GM12874 (cell line): ENCODE results near the gene SLC40A1.

Source experiments
- CTCF ChIP-seq: IDR thresholded peaks from 2 replicates; pipeline ENCODE4 v1.5.1; 2011; ENCODE audit warnings: low read depth, mild to moderate bottlenecking, control low read depth, low read length, moderate library complexity; ENCODE audit not compliant: insufficient read depth

The SLC40A1 gene

GRCh38 chr2:189553504-189554088 lies 27.0 kb downstream of the SLC40A1 start:
- no peak for TF ChIP-seq CTCF

DNA sequence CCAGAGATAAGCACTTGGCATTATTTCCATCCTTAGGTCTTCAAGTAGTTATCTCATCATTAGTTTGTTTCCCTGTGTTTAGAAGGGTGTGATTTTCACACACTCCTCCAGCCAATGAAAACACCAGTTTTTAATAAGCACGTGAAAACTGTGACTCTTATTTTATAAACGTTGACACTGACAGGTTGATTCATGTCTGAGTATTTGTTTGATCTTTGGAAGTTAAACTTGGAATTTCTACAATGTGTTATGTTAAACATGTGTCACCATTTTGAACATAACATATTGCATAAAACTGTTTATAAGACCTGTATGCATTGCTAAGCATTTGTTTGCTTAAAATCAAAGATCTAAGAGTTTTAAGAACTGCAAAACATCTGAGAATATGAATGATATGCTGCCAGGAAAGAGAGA lies 27.6 kb downstream of the SLC40A1 start:
- no peak for TF ChIP-seq CTCF

- TF ChIP-seq CTCF = no peak
Measured at GRCh38 chr2:189552334-189552990, 28.1 kb downstream of the SLC40A1 start.

DNA sequence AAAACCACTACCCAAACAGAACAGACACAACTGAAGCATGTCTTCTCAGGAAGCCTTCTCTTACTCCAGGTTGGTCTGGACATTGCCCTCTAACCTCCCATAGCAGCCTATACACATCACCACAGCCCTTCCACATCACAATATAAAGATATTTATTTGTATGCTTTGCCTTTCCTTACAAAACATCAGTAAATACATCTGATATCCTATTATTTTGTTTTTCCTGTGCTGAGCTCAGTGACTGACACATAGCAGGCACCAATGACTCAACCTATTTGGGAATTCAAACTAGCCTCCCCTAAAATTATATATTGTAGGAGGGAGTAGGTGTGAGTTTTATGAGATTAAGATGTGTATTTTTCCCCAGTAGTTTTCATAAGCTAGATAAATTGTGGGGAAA lies 28.8 kb downstream of the SLC40A1 start:
- no peak for TF ChIP-seq CTCF

DNA sequence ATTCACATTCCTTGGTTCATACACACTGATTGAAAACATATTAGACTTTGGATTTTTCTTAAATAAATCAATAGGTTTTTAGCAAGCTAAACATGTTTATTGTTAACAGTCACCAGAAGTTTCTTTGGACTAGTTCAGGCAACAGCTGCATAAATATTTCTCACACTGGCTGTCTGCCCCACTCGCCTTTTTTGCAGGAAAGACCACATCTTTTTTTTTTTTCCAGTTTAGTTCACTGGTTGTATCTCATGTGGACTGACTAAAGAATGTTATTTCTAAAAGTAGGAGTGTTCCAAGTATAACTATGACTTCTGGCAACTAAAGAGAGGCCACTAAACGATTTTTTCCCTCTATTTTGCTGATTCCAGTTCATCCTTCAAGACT lies 31.1 kb downstream of the SLC40A1 start:
- TF ChIP-seq CTCF = no peak

DNA sequence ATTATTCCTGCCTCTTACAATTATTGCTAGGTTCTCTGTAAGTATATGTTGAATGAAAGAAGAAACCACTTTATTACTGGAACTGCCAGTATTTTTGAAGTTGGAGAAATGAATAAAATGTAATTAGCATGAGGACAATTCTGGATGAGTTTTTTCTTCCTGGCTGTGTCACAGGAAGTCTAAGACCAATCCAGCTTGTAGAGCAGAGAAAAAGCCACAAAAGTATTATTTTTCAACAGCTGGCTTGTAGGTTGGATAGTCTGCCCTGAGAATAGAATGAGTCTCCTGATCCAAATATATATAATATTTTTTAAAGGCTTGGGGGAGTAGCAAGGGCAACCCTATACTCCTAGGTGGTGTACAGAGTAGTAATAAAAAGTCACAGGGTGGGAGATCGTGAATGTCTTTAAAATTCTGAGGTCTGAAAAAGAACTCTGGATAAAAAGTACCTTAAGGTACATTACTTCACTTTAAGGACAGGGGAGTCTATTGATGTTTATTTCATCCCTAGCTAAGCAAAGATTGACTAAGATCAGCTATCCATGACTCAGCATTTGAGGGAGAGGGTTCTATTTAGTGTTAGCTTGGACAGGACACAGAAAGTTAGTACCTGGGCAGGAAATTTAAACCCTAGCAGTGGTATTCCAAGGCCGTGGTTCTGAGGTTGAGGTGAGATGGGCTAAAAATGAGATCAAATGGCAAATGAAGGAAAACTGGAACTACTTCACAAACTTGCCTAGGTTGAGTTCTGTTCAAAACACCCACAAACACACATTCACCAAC lies 31.7 kb downstream of the SLC40A1 start:
- no peak for TF ChIP-seq CTCF

GRCh38 chr2:189545418-189545817 lies 35.2 kb downstream of the SLC40A1 start:
- no peak for TF ChIP-seq CTCF
